Measurements from ENCODE around the gene DUSP18. TPM values are rescaled to one million over a fixed set of nuclear protein-coding genes. Genes with fewer than 3 reads are reported as not detected.

DUSP18 gene
- total and polyA plus RNA-seq, 4 donors, result 1.0 to 2.3 (median 1.6) TPM

- no peaks in the 10 kb centered on the region for H3K36me3 ChIP-seq (ENCODE audit: control insufficient read depth in 4 of 4, insufficient read depth in 3 of 4, low read depth in 1 of 4, low read length in 3 of 4)
- TF ChIP-seq FOXA2 (IDR thresholded peaks at IDR 0.05), result no peak
- TF ChIP-seq TAF1 (conservative IDR thresholded peaks at IDR 0.05), result no peak
- TF ChIP-seq HNF4G (IDR thresholded peaks at IDR 0.05), result no peak
- no peak for TF ChIP-seq ATF3 (IDR thresholded peaks at IDR 0.05)
- no peak for TF ChIP-seq RAD21 (IDR thresholded peaks at IDR 0.05)
- TF ChIP-seq JUND (IDR thresholded peaks at IDR 0.05), result no peak
- TF ChIP-seq GABPA (IDR thresholded peaks at IDR 0.05 in 1 of 2, conservative IDR thresholded peaks at IDR 0.05 in 1 of 2), result no peak
- no peak for TF ChIP-seq EGR1 (IDR thresholded peaks at IDR 0.05; ENCODE audit: low read depth in 2 of 2)
- TF ChIP-seq HNF4A (conservative IDR thresholded peaks at IDR 0.05), result no peak
- TF ChIP-seq, protein P1, sequence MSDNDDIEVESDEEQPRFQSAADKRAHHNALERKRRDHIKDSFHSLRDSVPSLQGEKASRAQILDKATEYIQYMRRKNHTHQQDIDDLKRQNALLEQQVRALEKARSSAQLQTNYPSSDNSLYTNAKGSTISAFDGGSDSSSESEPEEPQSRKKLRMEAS (IDR thresholded peaks at IDR 0.05), result no peak
- TF ChIP-seq, protein P2, sequence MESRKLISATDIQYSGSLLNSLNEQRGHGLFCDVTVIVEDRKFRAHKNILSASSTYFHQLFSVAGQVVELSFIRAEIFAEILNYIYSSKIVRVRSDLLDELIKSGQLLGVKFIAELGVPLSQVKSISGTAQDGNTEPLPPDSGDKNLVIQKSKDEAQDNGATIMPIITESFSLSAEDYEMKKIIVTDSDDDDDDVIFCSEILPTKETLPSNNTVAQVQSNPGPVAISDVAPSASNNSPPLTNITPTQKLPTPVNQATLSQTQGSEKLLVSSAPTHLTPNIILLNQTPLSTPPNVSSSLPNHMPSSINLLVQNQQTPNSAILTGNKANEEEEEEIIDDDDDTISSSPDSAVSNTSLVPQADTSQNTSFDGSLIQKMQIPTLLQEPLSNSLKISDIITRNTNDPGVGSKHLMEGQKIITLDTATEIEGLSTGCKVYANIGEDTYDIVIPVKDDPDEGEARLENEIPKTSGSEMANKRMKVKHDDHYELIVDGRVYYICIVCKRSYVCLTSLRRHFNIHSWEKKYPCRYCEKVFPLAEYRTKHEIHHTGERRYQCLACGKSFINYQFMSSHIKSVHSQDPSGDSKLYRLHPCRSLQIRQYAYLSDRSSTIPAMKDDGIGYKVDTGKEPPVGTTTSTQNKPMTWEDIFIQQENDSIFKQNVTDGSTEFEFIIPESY (IDR thresholded peaks at IDR 0.05), result no peak
- no peak for TF ChIP-seq NR2F2 (IDR thresholded peaks at IDR 0.05)
- no peak for TF ChIP-seq RXRA (IDR thresholded peaks at IDR 0.05)
- no peak for TF ChIP-seq FOXA1 (IDR thresholded peaks at IDR 0.05)
- H3K4me3 ChIP-seq (ENCODE audit: low read depth in 1 of 3, low read length in 3 of 3), result no peak overlapping the region
- no peaks in the 10 kb centered on the region for H3K9me3 ChIP-seq (ENCODE audit: control insufficient read depth in 4 of 4, low read length in 3 of 4)
- DNase-seq (ENCODE audit: low spot score), result no peak
- H3K27me3 ChIP-seq (ENCODE audit: control insufficient read depth in 4 of 4, insufficient read depth in 4 of 4, low read length in 3 of 4), result no peaks in the 10 kb centered on the region
- 92% methylated on average over 9 of the region's 9 CpGs for WGBS
- H3K4me1 ChIP-seq (ENCODE audit: control insufficient read depth in 4 of 4, insufficient read depth in 4 of 4, low read length in 3 of 4), result no peaks in the 10 kb centered on the region
- H3K27ac ChIP-seq (ENCODE audit: low read depth in 1 of 2, low read length in 2 of 2), result no peak overlapping the region
- H3K9ac ChIP-seq (ENCODE audit: low read depth in 1 of 2, low read length in 2 of 2), result no peak overlapping the region
Observed at GRCh38 chr22:30675436-30675835, 7.8 kb upstream of the DUSP18 start.

GRCh38 chr22:30674482-30674881 lies 6.8 kb upstream of the DUSP18 start:
- H3K9me3 ChIP-seq (ENCODE audit: control insufficient read depth in 4 of 4, low read length in 3 of 4), result no peaks in the 10 kb centered on the region
- H3K4me3 ChIP-seq (ENCODE audit: low read depth in 1 of 3, low read length in 3 of 3), result no peak overlapping the region
- no peak overlapping the region for H3K9ac ChIP-seq (ENCODE audit: low read depth in 1 of 2, low read length in 2 of 2)
- H3K36me3 ChIP-seq (ENCODE audit: control insufficient read depth in 4 of 4, insufficient read depth in 3 of 4, low read depth in 1 of 4, low read length in 3 of 4), result no peaks in the 10 kb centered on the region
- 92% methylated on average over 6 of the region's 6 CpGs for WGBS
- TF ChIP-seq GABPA (IDR thresholded peaks at IDR 0.05 in 1 of 2, conservative IDR thresholded peaks at IDR 0.05 in 1 of 2) (no peak), HNF4A (conservative IDR thresholded peaks at IDR 0.05) (no peak), EGR1 (IDR thresholded peaks at IDR 0.05; ENCODE audit: low read depth in 2 of 2) (no peak)
- TF ChIP-seq, protein P3, sequence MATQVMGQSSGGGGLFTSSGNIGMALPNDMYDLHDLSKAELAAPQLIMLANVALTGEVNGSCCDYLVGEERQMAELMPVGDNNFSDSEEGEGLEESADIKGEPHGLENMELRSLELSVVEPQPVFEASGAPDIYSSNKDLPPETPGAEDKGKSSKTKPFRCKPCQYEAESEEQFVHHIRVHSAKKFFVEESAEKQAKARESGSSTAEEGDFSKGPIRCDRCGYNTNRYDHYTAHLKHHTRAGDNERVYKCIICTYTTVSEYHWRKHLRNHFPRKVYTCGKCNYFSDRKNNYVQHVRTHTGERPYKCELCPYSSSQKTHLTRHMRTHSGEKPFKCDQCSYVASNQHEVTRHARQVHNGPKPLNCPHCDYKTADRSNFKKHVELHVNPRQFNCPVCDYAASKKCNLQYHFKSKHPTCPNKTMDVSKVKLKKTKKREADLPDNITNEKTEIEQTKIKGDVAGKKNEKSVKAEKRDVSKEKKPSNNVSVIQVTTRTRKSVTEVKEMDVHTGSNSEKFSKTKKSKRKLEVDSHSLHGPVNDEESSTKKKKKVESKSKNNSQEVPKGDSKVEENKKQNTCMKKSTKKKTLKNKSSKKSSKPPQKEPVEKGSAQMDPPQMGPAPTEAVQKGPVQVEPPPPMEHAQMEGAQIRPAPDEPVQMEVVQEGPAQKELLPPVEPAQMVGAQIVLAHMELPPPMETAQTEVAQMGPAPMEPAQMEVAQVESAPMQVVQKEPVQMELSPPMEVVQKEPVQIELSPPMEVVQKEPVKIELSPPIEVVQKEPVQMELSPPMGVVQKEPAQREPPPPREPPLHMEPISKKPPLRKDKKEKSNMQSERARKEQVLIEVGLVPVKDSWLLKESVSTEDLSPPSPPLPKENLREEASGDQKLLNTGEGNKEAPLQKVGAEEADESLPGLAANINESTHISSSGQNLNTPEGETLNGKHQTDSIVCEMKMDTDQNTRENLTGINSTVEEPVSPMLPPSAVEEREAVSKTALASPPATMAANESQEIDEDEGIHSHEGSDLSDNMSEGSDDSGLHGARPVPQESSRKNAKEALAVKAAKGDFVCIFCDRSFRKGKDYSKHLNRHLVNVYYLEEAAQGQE (IDR thresholded peaks at IDR 0.05), result no peak
- TF ChIP-seq, protein P1 (IDR thresholded peaks at IDR 0.05), result no peak
- TF ChIP-seq, protein P2 (IDR thresholded peaks at IDR 0.05), result no peak
- DNase-seq (ENCODE audit: low spot score), result no peak
- H3K27ac ChIP-seq (ENCODE audit: low read depth in 1 of 2, low read length in 2 of 2), result no peak overlapping the region
- H3K27me3 ChIP-seq (ENCODE audit: control insufficient read depth in 4 of 4, insufficient read depth in 4 of 4, low read length in 3 of 4), result no peaks in the 10 kb centered on the region
- no peaks in the 10 kb centered on the region for H3K4me1 ChIP-seq (ENCODE audit: control insufficient read depth in 4 of 4, insufficient read depth in 4 of 4, low read length in 3 of 4)

All from liver (tissue), 9 donors.